ENCODE results near the gene HJV.

Gene HJV

GRCh38 chr1:145992958-145993617 lies 28.4 kb downstream of the HJV start:
- peak overlapping the region; percentile 99 for H3K4me3 ChIP-seq (ENCODE audit: low read length)
- no peak for TF ChIP-seq CTCF (conservative IDR thresholded peaks at IDR 0.05; ENCODE audit: low read length)

GRCh38 chr1:145992502-145992936 lies 29.0 kb downstream of the HJV start:
- H3K4me3 ChIP-seq (ENCODE audit: low read length) = peak overlapping the region; percentile 8; the same call in 1 of the 2 replicates
- DNase-seq (ENCODE audit: low read depth) = no peak
- no peak for TF ChIP-seq CTCF (conservative IDR thresholded peaks at IDR 0.05; ENCODE audit: low read length)

More at GRCh38 chr1:145992958-145993617, 28.4 kb downstream of the HJV start:
- no peak for DNase-seq (ENCODE audit: low read depth)

- no peak for TF ChIP-seq CTCF (conservative IDR thresholded peaks at IDR 0.05; ENCODE audit: low read length)
- no peak for DNase-seq (ENCODE audit: low read depth)
- no peak overlapping the region for H3K4me3 ChIP-seq (ENCODE audit: low read length)
Measured at GRCh38 chr1:145991735-145992412, 29.7 kb downstream of the HJV start.

- no peak overlapping the region for H3K4me3 ChIP-seq (ENCODE audit: low read length)
- TF ChIP-seq CTCF (conservative IDR thresholded peaks at IDR 0.05; ENCODE audit: low read length) = no peak
- no peak for DNase-seq (ENCODE audit: low read depth)
Measured at GRCh38 chr1:145990249-145990855, 31.2 kb downstream of the HJV start.

GRCh38 chr1:145988773-145989172 lies 32.8 kb downstream of the HJV start:
- no peak overlapping the region for H3K4me3 ChIP-seq (ENCODE audit: low read length)
- no peak for DNase-seq (ENCODE audit: low read depth)
- no peak for TF ChIP-seq CTCF (conservative IDR thresholded peaks at IDR 0.05; ENCODE audit: low read length)

- no peak overlapping the region for H3K4me3 ChIP-seq (ENCODE audit: low read length)
- DNase-seq (ENCODE audit: low read depth) = no peak
- TF ChIP-seq CTCF (conservative IDR thresholded peaks at IDR 0.05; ENCODE audit: low read length) = no peak
Measured at GRCh38 chr1:145987926-145988325, 33.6 kb downstream of the HJV start.
